GM18502 (cell line): ENCODE data around the gene ISLR.

ENCODE experiments used
- ATAC-seq: cut with Tn5 transposase; IDR thresholded peaks from one replicate; pipeline ENCODE4 v1.9.1; 2021; ENCODE audit warnings: mild to moderate bottlenecking; ENCODE audit not compliant: unreplicated experiment, poor library complexity

The ISLR gene

GRCh38 chr15:74209560-74209958, 36.0 kb downstream of the ISLR start:
- no peak for ATAC-seq

DNA sequence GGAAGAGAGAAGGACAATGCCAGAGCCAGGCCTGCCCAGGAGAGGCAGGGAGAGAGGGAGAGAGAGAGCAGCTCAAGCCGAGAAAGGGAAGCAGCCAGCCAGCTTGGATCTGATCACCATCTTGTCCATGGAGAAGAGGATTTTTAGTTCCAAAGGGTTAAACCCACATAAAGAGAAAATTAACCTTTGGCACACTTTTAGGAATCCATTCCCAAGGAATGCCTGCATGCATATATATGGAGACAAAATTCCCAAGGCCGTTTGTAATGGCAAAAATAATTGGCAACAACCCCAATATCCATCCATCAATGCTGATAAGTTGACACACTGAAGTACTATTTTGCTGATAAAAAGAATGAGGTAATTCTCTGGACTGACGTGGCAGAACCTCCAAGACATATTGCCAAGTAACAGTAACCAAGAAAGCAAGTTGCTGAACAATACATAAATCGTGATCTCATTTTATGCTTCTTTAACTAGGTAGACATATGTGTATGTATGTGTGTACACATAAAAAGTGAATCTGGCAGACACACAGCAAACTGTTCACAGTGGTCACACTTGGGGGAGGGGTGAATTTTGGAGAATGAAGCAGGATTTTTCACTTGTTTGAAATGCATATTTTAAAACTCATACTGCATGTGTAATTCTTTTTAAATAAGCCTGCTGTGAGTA, 36.6 kb downstream of the ISLR start:
- no peak for ATAC-seq

- ATAC-seq = no peak
These were observed 37.2 kb downstream of the ISLR start for GRCh38 chr15:74210729-74211128.

GRCh38 chr15:74211656-74212055, 38.1 kb downstream of the ISLR start:
- ATAC-seq = no peak

DNA sequence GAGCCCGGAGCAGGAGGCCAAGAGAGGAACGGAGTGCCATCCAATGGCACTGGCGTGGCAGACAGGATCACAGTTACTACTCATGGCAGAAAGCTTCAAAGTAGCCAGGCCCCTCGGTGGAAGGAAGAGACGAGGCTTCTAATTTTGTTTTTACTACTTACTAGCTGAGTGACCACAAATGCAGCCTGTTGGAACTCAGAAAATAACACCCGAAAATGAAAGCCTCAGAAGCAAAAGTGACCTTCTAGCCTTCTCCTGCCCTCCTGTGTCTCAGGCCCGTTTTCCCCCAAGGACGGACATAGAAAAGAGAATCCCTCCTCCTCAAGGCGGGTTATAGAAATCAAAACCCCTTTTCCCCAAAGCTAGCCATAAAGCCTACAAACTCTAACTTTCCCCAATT, 39.0 kb downstream of the ISLR start:
- ATAC-seq = no peak

DNA sequence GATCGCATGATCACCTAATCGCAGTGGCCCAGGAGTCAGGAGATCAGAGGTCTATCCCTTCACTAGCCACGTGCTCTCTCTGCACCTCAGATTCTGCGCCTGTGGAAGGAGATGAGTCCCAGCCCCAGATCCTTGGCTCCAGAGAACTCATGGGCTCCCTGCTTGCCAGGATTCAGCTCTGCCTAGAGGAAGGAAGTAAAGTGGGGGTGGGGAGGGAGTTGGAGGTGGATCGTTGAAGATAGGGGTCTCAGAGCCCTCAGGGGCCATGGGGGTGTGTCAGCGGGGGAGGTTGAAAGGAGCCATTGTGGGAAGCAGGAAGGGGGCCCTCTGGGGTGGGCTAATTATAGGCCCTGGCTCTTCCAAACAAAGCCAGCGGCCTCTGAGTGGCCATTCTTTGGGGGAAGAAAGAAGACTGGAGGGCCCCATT, 40.4 kb downstream of the ISLR start:
- no peak for ATAC-seq

DNA sequence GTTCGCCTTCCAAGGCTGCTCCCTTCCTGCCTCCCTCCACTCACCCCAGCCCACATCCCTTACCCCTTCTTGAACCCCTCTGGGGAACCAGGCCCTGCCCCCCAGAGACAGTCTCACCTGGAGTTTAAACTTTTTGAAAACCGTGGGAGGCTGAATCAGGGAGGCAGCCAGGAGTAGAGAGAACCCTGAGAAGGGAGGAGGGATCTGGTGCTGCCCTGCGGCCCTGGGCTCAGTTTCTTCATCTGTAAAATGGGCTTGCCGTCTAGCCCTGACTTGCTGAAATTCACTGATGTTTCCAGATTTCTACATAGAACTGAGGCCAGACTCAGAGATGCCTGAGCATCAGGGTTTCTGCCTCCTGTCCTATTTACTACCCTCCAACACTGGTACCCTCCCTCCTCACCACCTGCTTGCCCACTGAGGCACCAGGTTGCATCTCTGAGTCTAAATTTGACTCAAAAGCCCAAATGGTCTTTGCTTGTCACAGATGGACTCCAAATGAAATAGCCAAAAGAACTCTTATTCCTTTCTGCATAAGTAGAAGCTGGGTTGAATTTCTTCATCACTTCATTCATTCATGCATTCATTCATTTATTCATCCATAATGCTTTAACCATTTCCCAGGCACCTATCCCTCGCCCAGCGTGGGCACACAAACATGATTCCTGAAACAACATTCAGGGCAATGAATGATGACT, 41.0 kb downstream of the ISLR start:
- ATAC-seq = no peak

GRCh38 chr15:74215958-74216357, 42.4 kb downstream of the ISLR start:
- ATAC-seq = no peak

GRCh38 chr15:74216949-74217348, 43.4 kb downstream of the ISLR start:
- no peak for ATAC-seq

DNA sequence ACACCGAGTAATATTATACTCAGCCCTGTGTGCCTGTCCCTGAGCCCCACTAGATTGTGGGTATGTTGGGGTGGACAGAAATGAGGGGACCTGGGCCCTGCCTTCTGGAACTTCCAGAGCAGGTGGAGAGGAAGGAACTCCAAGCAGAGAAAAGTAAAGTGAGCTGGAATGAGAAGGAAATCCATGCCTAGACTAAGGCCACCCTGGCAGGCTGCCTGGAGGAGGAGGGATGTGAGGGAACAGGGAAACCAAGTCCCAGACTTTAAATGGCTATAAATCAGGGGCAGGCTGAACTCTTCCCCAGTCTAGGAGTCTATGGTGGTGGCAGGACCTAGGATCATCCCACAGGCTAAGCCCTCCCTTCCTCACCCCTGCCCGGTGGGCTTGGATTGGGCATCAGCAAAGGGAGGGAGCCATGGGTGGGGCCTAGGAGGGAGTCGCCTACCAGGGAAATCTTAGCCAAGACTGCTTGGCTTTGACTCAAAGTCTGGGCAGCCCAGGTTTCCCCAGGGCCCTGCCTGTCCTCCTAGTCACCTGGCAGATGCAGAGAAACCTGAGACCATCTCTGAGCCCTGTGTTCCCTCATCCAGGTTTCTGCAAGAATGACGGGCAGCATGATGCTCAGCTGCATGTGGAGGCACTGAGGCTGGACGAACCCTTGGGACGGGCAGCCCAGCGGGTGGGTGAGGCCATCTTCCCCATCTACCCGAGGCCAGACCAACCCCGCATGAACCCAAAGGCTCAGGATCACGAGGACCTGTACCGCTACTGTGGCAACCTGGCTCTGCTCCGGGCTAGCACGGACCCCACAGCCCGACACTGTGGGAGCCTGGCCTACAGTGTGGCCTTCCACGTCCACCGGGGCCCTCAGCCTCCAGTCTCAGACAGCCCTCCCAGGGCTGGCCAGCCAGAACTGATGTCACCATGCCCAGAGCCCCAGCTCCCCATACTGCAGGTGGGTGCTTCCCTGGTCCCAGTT, 44.7 kb downstream of the ISLR start:
- ATAC-seq = no peak

DNA sequence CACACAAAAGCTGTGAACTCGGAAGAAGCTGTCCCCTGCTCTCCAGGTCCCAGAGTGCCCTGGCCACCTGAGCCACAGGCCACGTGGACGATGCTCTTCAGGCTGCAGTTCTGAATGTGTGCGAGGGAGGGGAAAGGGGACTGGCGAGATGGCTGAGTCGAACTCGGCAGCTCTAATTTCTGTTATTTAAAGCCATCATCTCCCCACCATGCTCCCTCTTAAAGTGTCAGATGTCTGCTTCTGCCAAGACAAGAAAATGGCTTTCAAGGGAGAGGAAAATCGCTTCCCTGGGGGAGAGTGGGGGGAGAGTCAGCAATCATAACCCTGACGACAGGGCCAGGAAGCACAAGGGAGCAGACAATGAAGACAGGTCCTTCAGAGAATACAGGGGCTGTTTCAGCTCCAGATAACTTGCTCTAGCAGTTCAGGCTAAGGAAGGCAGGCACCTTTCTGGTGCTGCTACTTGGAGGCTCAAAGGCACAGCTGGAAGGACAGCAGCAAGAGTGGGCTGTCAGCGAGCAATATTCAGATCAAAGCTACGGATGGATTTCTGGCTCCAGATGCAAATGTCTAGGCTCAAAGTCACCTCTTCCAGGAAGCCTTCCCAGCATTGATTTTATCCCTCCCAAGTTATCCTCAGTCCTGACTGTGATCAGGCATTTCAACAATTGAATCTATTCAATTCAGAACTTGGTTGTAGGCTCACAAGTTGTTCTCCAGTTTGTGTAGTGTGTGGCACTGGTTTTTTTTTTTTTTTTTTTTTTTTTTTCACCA, 47.2 kb downstream of the ISLR start:
- ATAC-seq = no peak

- ATAC-seq = no peak
These were observed 48.1 kb downstream of the ISLR start for GRCh38 chr15:74221399-74222239.

GRCh38 chr15:74222240-74223119, 49.0 kb downstream of the ISLR start:
- no peak for ATAC-seq

DNA sequence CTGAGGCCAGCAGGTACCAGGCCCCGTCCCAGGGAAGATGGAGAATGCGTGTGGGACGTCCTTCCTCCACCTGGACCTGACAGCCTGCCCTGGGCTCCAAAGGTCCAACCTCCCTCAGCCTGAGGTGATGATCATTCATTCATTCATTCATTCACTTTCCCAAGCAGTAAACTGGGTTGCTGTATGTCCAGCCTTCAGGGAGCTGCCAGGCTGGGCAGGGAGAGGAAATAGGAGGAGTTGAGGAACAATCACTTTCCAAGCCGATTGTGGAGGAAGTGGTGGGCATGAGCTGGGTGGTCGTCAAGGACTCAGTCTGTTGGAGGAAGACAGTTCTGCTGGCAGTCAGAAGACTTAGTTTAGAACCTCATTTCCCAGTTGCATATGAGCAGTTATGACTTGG, 52.4 kb downstream of the ISLR start:
- ATAC-seq = no peak
